HepG2 (cell line): Measurements from ENCODE around the gene CCND1. TPM values are rescaled to one million over a fixed set of nuclear protein-coding genes. Genes with fewer than 3 reads are reported as not detected.
A peak's percentile ranks its signal among the peaks of the same experiment; 100 is the strongest.

Source experiments
- ADNP ChIP-seq: sonication (generic); formaldehyde crosslinking; IDR thresholded peaks from 2 replicates; pipeline ENCODE4 v1.4.0; 2020; ENCODE audit warnings: missing genetic modification reagents
- AGO1 ChIP-seq: fragments of 200-400 bp; formaldehyde crosslinking; IDR thresholded peaks from 2 replicates; pipeline ENCODE4 v1.6.1; 2017; ENCODE audit warnings: mild to moderate bottlenecking, low read depth, low read length, moderate library complexity; ENCODE audit not compliant: poor library complexity, severe bottlenecking
- GLI4 ChIP-seq: sonication (generic); formaldehyde crosslinking; IDR thresholded peaks from 2 replicates; pipeline ENCODE4 v1.5.1; 2020; ENCODE audit warnings: missing genetic modification reagents, mild to moderate bottlenecking, moderate library complexity, borderline replicate concordance
- GPBP1L1 ChIP-seq: sonication (generic); formaldehyde crosslinking; IDR thresholded peaks from 2 replicates; pipeline ENCODE4 v1.5.0; 2020; ENCODE audit warnings: mild to moderate bottlenecking, missing genetic modification reagents
- HDAC2 ChIP-seq: sonication (generic); formaldehyde crosslinking; IDR thresholded peaks from 2 replicates; pipeline ENCODE4 v1.4.0; 2020; ENCODE audit warnings: missing genetic modification reagents
- NRL ChIP-seq: sonication (generic); formaldehyde crosslinking; IDR thresholded peaks from 2 replicates; pipeline ENCODE4 v1.5.0; 2020; ENCODE audit warnings: missing genetic modification reagents, mild to moderate bottlenecking, moderate library complexity, borderline replicate concordance
- PITX1 ChIP-seq: sonication (generic); formaldehyde crosslinking; IDR thresholded peaks from 2 replicates; pipeline ENCODE4 v1.5.1; 2020; ENCODE audit warnings: mild to moderate bottlenecking, missing genetic modification reagents
- RAD21 ChIP-seq: fragments of 450-650 bp; formaldehyde crosslinking; IDR thresholded peaks from 2 replicates; pipeline ENCODE4 v1.5.0; 2020; ENCODE audit warnings: mild to moderate bottlenecking
- REPIN1 ChIP-seq: sonication (generic); formaldehyde crosslinking; IDR thresholded peaks from 2 replicates; pipeline ENCODE4 v1.8.0; 2022; ENCODE audit warnings: missing genetic modification reagents, low read depth, mild to moderate bottlenecking, borderline replicate concordance
- U2AF1 ChIP-seq: fragments of 200-400 bp; formaldehyde crosslinking; optimal IDR thresholded peaks from 2 replicates; pipeline ENCODE3; 2017; ENCODE audit warnings: mild to moderate bottlenecking, low read depth, low read length
- ZKSCAN1 ChIP-seq: fragments of 150-350 bp; IDR thresholded peaks from 2 replicates; pipeline ENCODE4 v1.6.1; 2014; ENCODE audit warnings: low read length
- ZNF331 ChIP-seq: sonication (generic); formaldehyde crosslinking; IDR thresholded peaks from 2 replicates; pipeline ENCODE4 v1.4.0; 2020; ENCODE audit warnings: missing genetic modification reagents
- ZNF367 ChIP-seq: sonication (generic); formaldehyde crosslinking; IDR thresholded peaks from 2 replicates; pipeline ENCODE4 v1.4.0; 2020; ENCODE audit warnings: missing genetic modification reagents, borderline replicate concordance
- ZNF777 ChIP-seq: sonication (generic); formaldehyde crosslinking; IDR thresholded peaks from 2 replicates; pipeline ENCODE4 v1.4.0; 2020; ENCODE audit warnings: missing genetic modification reagents
- ZNF841 ChIP-seq: sonication (generic); formaldehyde crosslinking; IDR thresholded peaks from 2 replicates; pipeline ENCODE4 v1.8.1; 2023; ENCODE audit warnings: missing genetic modification reagents, borderline replicate concordance
- polyA plus RNA-seq, 8 experiments: library from polyadenylated mRNA; depleted of rRNA in 3 of 8; stranded (reverse) in 7 of 8; unstranded in 1 of 8; fragments of >200 nt; fragmentation: Illumina TruSeq in 4 of 8; extraction: Trizol in 4 of 8; gene quantifications; 2 replicates each; pipeline versions ENCODE4 v1.2.1 to v1.2.3, GENCODE V29; 2011 to 2016; ENCODE audit warnings: low read depth in 4 of 8, missing spikeins in 1 of 8, mixed read lengths in 1 of 8; ENCODE audit not compliant: insufficient read depth in 1 of 8
- total RNA-seq, 5 experiments: library from RNA; depleted of rRNA; stranded (reverse); fragments of >200 nt; fragmentation: Illumina TruSeq; extraction: Trizol; gene quantifications; 2 replicates each; pipeline ENCODE4 v1.2.3, GENCODE V29; 2016; ENCODE audit warnings: low read depth in 1 of 5
- TF ChIP-seq, protein P1 (sequence below): sonication (generic); formaldehyde crosslinking; IDR thresholded peaks from 2 replicates; pipeline ENCODE4 v1.4.0; 2020; ENCODE audit warnings: missing genetic modification reagents, mild to moderate bottlenecking, borderline replicate concordance
- TF ChIP-seq, protein P2 (sequence below), 2 experiments: IDR thresholded peaks; 2 replicates each; pipeline ENCODE4 v1.6.1; 2011 to 2012; ENCODE audit warnings: low read length in 2 of 2, borderline replicate concordance in 1 of 2, low read depth in 1 of 2, mild to moderate bottlenecking in 1 of 2, moderate library complexity in 1 of 2
- TF ChIP-seq, protein P3 (sequence below): sonication (generic); formaldehyde crosslinking; IDR thresholded peaks from 2 replicates; pipeline ENCODE4 v1.5.1; 2020; ENCODE audit warnings: missing genetic modification reagents, mild to moderate bottlenecking, borderline replicate concordance

Gene CCND1
- total and polyA plus RNA-seq, 2 of the 13 experiments (the other 11 are each of a cell fraction or from before 2014, with no cell fraction given), result 107 to 136 TPM

DNA sequence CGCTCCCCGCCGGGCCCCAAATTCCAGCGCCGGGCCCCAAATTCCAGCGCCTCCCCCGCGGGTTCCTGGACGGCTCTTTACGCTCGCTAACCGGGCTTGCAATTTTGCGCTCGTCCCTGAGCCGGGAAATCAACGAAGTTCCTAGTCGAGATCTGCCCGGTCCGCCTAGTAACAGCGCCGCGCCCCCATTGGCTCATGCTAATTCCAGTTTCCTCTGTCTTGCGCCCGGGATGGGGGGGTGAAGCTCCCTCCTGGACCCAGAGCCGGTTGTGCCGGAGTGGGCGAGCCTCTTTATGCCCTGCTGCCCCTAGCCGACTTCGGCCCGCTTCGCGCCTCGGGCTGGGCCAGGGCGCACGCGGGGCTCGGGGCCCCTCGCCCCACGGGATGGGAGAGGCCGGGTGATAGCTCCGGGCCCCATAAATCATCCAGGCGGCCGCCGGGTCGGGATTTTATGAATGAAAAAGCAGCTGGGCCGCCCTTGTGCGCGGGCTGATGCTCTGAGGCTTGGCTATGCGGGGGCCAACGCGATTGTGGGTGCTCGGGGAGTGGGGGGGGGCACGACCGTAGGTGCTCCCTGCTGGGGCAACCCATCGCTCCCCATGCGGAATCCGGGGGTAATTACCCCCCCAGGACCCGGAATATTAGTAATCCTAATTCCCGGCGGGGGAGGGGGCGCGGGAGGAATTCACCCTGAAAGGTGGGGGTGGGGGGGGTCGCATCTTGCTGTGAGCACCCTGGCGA is 1.8 kb upstream of the CCND1 start (continued):
- TF ChIP-seq, protein P1, sequence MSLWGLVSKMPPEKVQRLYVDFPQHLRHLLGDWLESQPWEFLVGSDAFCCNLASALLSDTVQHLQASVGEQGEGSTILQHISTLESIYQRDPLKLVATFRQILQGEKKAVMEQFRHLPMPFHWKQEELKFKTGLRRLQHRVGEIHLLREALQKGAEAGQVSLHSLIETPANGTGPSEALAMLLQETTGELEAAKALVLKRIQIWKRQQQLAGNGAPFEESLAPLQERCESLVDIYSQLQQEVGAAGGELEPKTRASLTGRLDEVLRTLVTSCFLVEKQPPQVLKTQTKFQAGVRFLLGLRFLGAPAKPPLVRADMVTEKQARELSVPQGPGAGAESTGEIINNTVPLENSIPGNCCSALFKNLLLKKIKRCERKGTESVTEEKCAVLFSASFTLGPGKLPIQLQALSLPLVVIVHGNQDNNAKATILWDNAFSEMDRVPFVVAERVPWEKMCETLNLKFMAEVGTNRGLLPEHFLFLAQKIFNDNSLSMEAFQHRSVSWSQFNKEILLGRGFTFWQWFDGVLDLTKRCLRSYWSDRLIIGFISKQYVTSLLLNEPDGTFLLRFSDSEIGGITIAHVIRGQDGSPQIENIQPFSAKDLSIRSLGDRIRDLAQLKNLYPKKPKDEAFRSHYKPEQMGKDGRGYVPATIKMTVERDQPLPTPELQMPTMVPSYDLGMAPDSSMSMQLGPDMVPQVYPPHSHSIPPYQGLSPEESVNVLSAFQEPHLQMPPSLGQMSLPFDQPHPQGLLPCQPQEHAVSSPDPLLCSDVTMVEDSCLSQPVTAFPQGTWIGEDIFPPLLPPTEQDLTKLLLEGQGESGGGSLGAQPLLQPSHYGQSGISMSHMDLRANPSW (CRISPR knock-in tag), result no peak
- no peak for TF ChIP-seq NRL (CRISPR knock-in tag)
- no peak for TF ChIP-seq GPBP1L1
- peak; percentile 52 for TF ChIP-seq AGO1
- no peak for TF ChIP-seq ZKSCAN1
- TF ChIP-seq ZNF841 (CRISPR knock-in tag), result no peak
- TF ChIP-seq HDAC2 (CRISPR knock-in tag), result peak; percentile 35
- TF ChIP-seq, protein P2, sequence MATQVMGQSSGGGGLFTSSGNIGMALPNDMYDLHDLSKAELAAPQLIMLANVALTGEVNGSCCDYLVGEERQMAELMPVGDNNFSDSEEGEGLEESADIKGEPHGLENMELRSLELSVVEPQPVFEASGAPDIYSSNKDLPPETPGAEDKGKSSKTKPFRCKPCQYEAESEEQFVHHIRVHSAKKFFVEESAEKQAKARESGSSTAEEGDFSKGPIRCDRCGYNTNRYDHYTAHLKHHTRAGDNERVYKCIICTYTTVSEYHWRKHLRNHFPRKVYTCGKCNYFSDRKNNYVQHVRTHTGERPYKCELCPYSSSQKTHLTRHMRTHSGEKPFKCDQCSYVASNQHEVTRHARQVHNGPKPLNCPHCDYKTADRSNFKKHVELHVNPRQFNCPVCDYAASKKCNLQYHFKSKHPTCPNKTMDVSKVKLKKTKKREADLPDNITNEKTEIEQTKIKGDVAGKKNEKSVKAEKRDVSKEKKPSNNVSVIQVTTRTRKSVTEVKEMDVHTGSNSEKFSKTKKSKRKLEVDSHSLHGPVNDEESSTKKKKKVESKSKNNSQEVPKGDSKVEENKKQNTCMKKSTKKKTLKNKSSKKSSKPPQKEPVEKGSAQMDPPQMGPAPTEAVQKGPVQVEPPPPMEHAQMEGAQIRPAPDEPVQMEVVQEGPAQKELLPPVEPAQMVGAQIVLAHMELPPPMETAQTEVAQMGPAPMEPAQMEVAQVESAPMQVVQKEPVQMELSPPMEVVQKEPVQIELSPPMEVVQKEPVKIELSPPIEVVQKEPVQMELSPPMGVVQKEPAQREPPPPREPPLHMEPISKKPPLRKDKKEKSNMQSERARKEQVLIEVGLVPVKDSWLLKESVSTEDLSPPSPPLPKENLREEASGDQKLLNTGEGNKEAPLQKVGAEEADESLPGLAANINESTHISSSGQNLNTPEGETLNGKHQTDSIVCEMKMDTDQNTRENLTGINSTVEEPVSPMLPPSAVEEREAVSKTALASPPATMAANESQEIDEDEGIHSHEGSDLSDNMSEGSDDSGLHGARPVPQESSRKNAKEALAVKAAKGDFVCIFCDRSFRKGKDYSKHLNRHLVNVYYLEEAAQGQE (IDR thresholded peaks at IDR 0.05; ENCODE audit: borderline replicate concordance in 1 of 2, low read depth in 1 of 2, low read length in 2 of 2), result no peak
- TF ChIP-seq ZNF777 (CRISPR knock-in tag), result peak; percentile 94
- no peak for TF ChIP-seq ADNP (CRISPR knock-in tag)
- no peak for TF ChIP-seq GLI4 (CRISPR knock-in tag)
- TF ChIP-seq ZNF331 (CRISPR knock-in tag), result no peak
- no peak for TF ChIP-seq U2AF1
- TF ChIP-seq, protein P3, sequence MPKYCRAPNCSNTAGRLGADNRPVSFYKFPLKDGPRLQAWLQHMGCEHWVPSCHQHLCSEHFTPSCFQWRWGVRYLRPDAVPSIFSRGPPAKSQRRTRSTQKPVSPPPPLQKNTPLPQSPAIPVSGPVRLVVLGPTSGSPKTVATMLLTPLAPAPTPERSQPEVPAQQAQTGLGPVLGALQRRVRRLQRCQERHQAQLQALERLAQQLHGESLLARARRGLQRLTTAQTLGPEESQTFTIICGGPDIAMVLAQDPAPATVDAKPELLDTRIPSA (CRISPR knock-in tag), result no peak
- TF ChIP-seq REPIN1 (CRISPR knock-in tag), result no peak
- peak; percentile 88 for TF ChIP-seq PITX1
- no peak for TF ChIP-seq RAD21 (CRISPR knock-in tag)
- TF ChIP-seq ZNF367, result no peak
